ENCODE results near the gene BATF. TPM values are rescaled to one million over a fixed set of nuclear protein-coding genes. Genes with fewer than 3 reads are reported as not detected.
A peak's percentile ranks its signal among the peaks of the same experiment; 100 is the strongest.

The BATF gene
- total RNA-seq, 2 experiments from 2014 or later: 74.6 to 81.3 TPM

- peak overlapping the region; percentile 99 for H3K27ac Mint-ChIP-seq
- H3K4me1 Mint-ChIP-seq: peaks cover 76% of the 10 kb centered on the region
- no peak for DNase-seq
- no peak for ATAC-seq
- H3K36me3 Mint-ChIP-seq: peaks cover 37% of the 10 kb centered on the region
- peak overlapping the region; percentile 68 for H3K4me3 Mint-ChIP-seq
- H3K27me3 Mint-ChIP-seq: no peaks in the 10 kb centered on the region
- CTCF ChIA-PET: interaction anchor here (1.0 to 8.1 kb wide), 9 partner anchors 10 to 56 kb away, joined by 3 to 143 read pairs (median 4); partner anchors contain the start of gene BATF
- no peaks in the 10 kb centered on the region for H3K9me3 Mint-ChIP-seq (ENCODE audit: low read depth)
These were observed 21.0 kb downstream of the BATF start for GRCh38 chr14:75543253-75543652.

- H3K36me3 Mint-ChIP-seq: peaks cover 38% of the 10 kb centered on the region
- H3K27ac Mint-ChIP-seq: peak overlapping the region; percentile 99
- peak overlapping the region; percentile 46 for H3K4me3 Mint-ChIP-seq
- CTCF ChIA-PET: interaction anchor here (1.0 to 8.1 kb wide), 7 partner anchors 11 to 57 kb away, joined by 3 to 143 read pairs (median 6); partner anchors contain the start of gene BATF
- no peaks in the 10 kb centered on the region for H3K27me3 Mint-ChIP-seq
- ATAC-seq (no peak), DNase-seq (no peak)
- no peaks in the 10 kb centered on the region for H3K9me3 Mint-ChIP-seq (ENCODE audit: low read depth)
- H3K4me1 Mint-ChIP-seq: peaks cover 76% of the 10 kb centered on the region
These were observed 21.5 kb downstream of the BATF start for GRCh38 chr14:75543786-75544185.

- Mint-ChIP-seq H3K4me3 (no peak overlapping the region), H3K27me3 (no peaks in the 10 kb centered on the region), H3K27ac (no peak overlapping the region), H3K9me3 (ENCODE audit: low read depth) (no peaks in the 10 kb centered on the region), H3K36me3 (peaks cover 38% of the 10 kb centered on the region), H3K4me1 (peaks cover 74% of the 10 kb centered on the region)
- CTCF ChIA-PET: interaction anchor here (0.6 to 8.1 kb wide), 4 partner anchors 16 to 236 kb away, joined by 3 to 59 read pairs (median 4); no protein-coding TSS in a partner anchor
- DNase-seq: no peak
- ATAC-seq: no peak
These were observed 23.6 kb downstream of the BATF start for GRCh38 chr14:75545907-75546306.

GRCh38 chr14:75547552-75548250, 25.4 kb downstream of the BATF start:
- no peaks in the 10 kb centered on the region for H3K27me3 Mint-ChIP-seq
- no peaks in the 10 kb centered on the region for H3K9me3 Mint-ChIP-seq (ENCODE audit: low read depth)
- ATAC-seq: no peak
- CTCF ChIA-PET: interaction anchor here (1.4 to 4.7 kb wide), 3 partner anchors 14 to 106 kb away, joined by 3 to 33 read pairs (median 4); no protein-coding TSS in a partner anchor
- DNase-seq: no peak
- H3K4me3 Mint-ChIP-seq: no peak overlapping the region
- no peak overlapping the region for H3K27ac Mint-ChIP-seq
- H3K36me3 Mint-ChIP-seq: peaks cover 42% of the 10 kb centered on the region
- peaks cover 71% of the 10 kb centered on the region for H3K4me1 Mint-ChIP-seq

- Mint-ChIP-seq H3K27ac (peak overlapping the region; percentile 6), H3K4me3 (no peak overlapping the region), H3K9me3 (ENCODE audit: low read depth) (no peaks in the 10 kb centered on the region), H3K4me1 (peaks cover 73% of the 10 kb centered on the region), H3K36me3 (peaks cover 42% of the 10 kb centered on the region), H3K27me3 (no peaks in the 10 kb centered on the region)
- CTCF ChIA-PET: interaction anchor here (1.4 to 4.7 kb wide), 2 partner anchors 13 to 60 kb away, joined by 4 to 33 read pairs; no protein-coding TSS in a partner anchor
- DNase-seq (no peak), ATAC-seq (no peak)
These were observed 26.3 kb downstream of the BATF start for GRCh38 chr14:75548544-75548943.

- Mint-ChIP-seq H3K4me1 (peaks cover 72% of the 10 kb centered on the region), H3K4me3 (no peak overlapping the region), H3K27me3 (no peaks in the 10 kb centered on the region), H3K9me3 (ENCODE audit: low read depth) (no peaks in the 10 kb centered on the region), H3K36me3 (peaks cover 41% of the 10 kb centered on the region), H3K27ac (peak overlapping the region; percentile 29)
- CTCF ChIA-PET: interaction anchor here (1.4 to 4.7 kb wide), 3 partner anchors 10 to 60 kb away, joined by 4 to 33 read pairs (median 4); no protein-coding TSS in a partner anchor
- ATAC-seq: peak; percentile 38
- DNase-seq: no peak
These were observed 26.9 kb downstream of the BATF start for GRCh38 chr14:75549169-75549568.

- no peak overlapping the region for H3K27ac Mint-ChIP-seq
- DNase-seq: no peak
- ATAC-seq: no peak
- peaks cover 41% of the 10 kb centered on the region for H3K36me3 Mint-ChIP-seq
- no peaks in the 10 kb centered on the region for H3K9me3 Mint-ChIP-seq (ENCODE audit: low read depth)
- no peak overlapping the region for H3K4me3 Mint-ChIP-seq
- peaks cover 72% of the 10 kb centered on the region for H3K4me1 Mint-ChIP-seq
- CTCF ChIA-PET: interaction anchor here (1.2 to 4.7 kb wide), 4 partner anchors 10 to 36 kb away, joined by 3 to 33 read pairs (median 8); no protein-coding TSS in a partner anchor
- H3K27me3 Mint-ChIP-seq: no peaks in the 10 kb centered on the region
These were observed 28.8 kb downstream of the BATF start for GRCh38 chr14:75551021-75551420.

- Mint-ChIP-seq H3K27ac (no peak overlapping the region), H3K27me3 (no peaks in the 10 kb centered on the region), H3K4me1 (peaks cover 71% of the 10 kb centered on the region), H3K4me3 (no peak overlapping the region), H3K36me3 (peaks cover 37% of the 10 kb centered on the region), H3K9me3 (ENCODE audit: low read depth) (no peaks in the 10 kb centered on the region)
- no peak for ATAC-seq
- DNase-seq: no peak
- CTCF ChIA-PET: interaction anchor here (0.7 to 3.7 kb wide), 7 partner anchors 8 to 66 kb away, joined by 3 to 12 read pairs (median 4); no protein-coding TSS in a partner anchor
These were observed 30.9 kb downstream of the BATF start for GRCh38 chr14:75553157-75553556.

- Mint-ChIP-seq H3K27me3 (no peaks in the 10 kb centered on the region), H3K4me1 (peaks cover 71% of the 10 kb centered on the region), H3K27ac (no peak overlapping the region), H3K4me3 (no peak overlapping the region), H3K9me3 (ENCODE audit: low read depth) (no peaks in the 10 kb centered on the region), H3K36me3 (peaks cover 36% of the 10 kb centered on the region)
- DNase-seq (no peak), ATAC-seq (no peak)
- CTCF ChIA-PET: interaction anchor here (1.3 to 3.7 kb wide), 2 partner anchors 39 to 67 kb away, joined by 3 to 12 read pairs; no protein-coding TSS in a partner anchor
These were observed 31.6 kb downstream of the BATF start for GRCh38 chr14:75553761-75554364.

- Mint-ChIP-seq H3K4me3 (no peak overlapping the region), H3K27ac (no peak overlapping the region), H3K9me3 (ENCODE audit: low read depth) (no peaks in the 10 kb centered on the region), H3K27me3 (no peaks in the 10 kb centered on the region), H3K36me3 (peaks cover 33% of the 10 kb centered on the region), H3K4me1 (peaks cover 71% of the 10 kb centered on the region)
- DNase-seq (no peak), ATAC-seq (no peak)
- CTCF ChIA-PET: interaction anchor here (0.7 to 1.8 kb wide), 3 partner anchors 11 to 67 kb away, joined by 3 to 4 read pairs (median 3); no protein-coding TSS in a partner anchor
These were observed 32.2 kb downstream of the BATF start for GRCh38 chr14:75554482-75554881.

GRCh38 chr14:75558440-75558839, 36.2 kb downstream of the BATF start:
- H3K4me1 Mint-ChIP-seq: peaks cover 70% of the 10 kb centered on the region
- H3K36me3 Mint-ChIP-seq: peaks cover 22% of the 10 kb centered on the region
- ATAC-seq: no peak
- no peak for DNase-seq
- no peaks in the 10 kb centered on the region for H3K27me3 Mint-ChIP-seq
- H3K9me3 Mint-ChIP-seq (ENCODE audit: low read depth): no peaks in the 10 kb centered on the region
- H3K27ac Mint-ChIP-seq: peak overlapping the region; percentile 61
- CTCF ChIA-PET: interaction anchor here (1.6 to 6.2 kb wide), 2 partner anchors 18 to 39 kb away, joined by 7 to 152 read pairs; partner anchors contain the start of gene BATF
- H3K4me3 Mint-ChIP-seq: no peak overlapping the region

- Mint-ChIP-seq H3K4me1 (peaks cover 66% of the 10 kb centered on the region), H3K9me3 (ENCODE audit: low read depth) (no peaks in the 10 kb centered on the region), H3K27ac (peak overlapping the region; percentile 86), H3K36me3 (peaks cover 22% of the 10 kb centered on the region), H3K27me3 (no peaks in the 10 kb centered on the region), H3K4me3 (no peak overlapping the region)
- DNase-seq: no peak
- ATAC-seq: no peak
- CTCF ChIA-PET: interaction anchor here (1.0 to 6.2 kb wide), 12 partner anchors 10 to 253 kb away, joined by 3 to 152 read pairs (median 16); partner anchors contain the start of genes BATF and FLVCR2
These were observed 36.8 kb downstream of the BATF start for GRCh38 chr14:75559045-75559444.
